ENCODE measurements around the gene ZBTB26. TPM values are rescaled to one million over a fixed set of nuclear protein-coding genes. Genes with fewer than 3 reads are reported as not detected.

ZBTB26 gene
- total RNA-seq, 1 experiment from 2014 or later = 7.8 TPM

DNA sequence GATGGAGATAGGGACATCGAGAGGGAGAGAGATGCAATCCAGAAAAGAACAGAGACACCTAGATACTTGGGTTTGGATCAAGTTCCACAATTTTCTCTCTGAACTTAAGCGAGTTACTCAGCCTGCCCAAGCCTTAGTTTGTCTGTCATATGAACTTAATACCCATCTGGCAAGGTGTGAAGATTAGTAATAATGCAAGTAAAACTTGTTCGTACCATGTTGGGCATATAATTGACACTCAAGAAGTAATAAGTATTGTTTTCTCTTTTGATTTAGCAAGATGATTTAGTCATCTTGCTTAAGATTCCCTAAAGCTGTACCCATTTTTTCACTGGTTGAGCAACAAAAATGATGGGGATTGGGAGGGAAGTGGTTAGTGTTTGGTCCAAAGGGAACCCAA is 17.0 kb upstream of the ZBTB26 start (continued):
- TF ChIP-seq PREB (CRISPR knock-in tag; IDR thresholded peaks at IDR 0.05; ENCODE audit: borderline replicate concordance) (no peak), ZNF671 (CRISPR knock-in tag; IDR thresholded peaks at IDR 0.05) (no peak), SP1 (CRISPR knock-in tag; conservative IDR thresholded peaks at IDR 0.05) (no peak), RELA (CRISPR knock-in tag; IDR thresholded peaks at IDR 0.05; ENCODE audit: borderline replicate concordance) (no peak)
- TF ChIP-seq, protein P1, sequence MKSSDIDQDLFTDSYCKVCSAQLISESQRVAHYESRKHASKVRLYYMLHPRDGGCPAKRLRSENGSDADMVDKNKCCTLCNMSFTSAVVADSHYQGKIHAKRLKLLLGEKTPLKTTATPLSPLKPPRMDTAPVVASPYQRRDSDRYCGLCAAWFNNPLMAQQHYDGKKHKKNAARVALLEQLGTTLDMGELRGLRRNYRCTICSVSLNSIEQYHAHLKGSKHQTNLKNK (CRISPR knock-in tag; IDR thresholded peaks at IDR 0.05) = no peak

- no peaks in the 10 kb centered on the region for H3K27me3 Mint-ChIP-seq (ENCODE audit: low read depth)
- POLR2A ChIA-PET = no interaction called here
- DNase-seq (ENCODE audit: low spot score) (no peak), ATAC-seq (no peak)
- H3K9me3 Mint-ChIP-seq = 0 out of 2 replicates have a peak, but pooled peaks cover 2% of the 10 kb centered on the region
- H3K27ac Mint-ChIP-seq = no peak overlapping the region
- no peak for TF ChIP-seq ZNF219 (CRISPR knock-in tag; IDR thresholded peaks at IDR 0.05; ENCODE audit: borderline replicate concordance)
- peaks cover 62% of the 10 kb centered on the region for H3K4me1 Mint-ChIP-seq
- H3K4me3 Mint-ChIP-seq = no peak overlapping the region
- no peaks in the 10 kb centered on the region for H3K36me3 Mint-ChIP-seq
- CTCF ChIA-PET = no interaction called here
Measured at GRCh38 chr9:122946461-122947005, 15.2 kb upstream of the ZBTB26 start.

GRCh38 chr9:122944960-122945888 is 13.9 kb upstream of the ZBTB26 start:
- CTCF ChIA-PET = no interaction called here
- DNase-seq (ENCODE audit: low spot score) (no peak), ATAC-seq (no peak)
- Mint-ChIP-seq H3K36me3 (no peaks in the 10 kb centered on the region), H3K27me3 (ENCODE audit: low read depth) (no peaks in the 10 kb centered on the region; the same call in 1 of the 2 replicates), H3K27ac (peak overlapping the region; percentile 89), H3K9me3 (0 out of 2 replicates have a peak, but pooled peaks cover 2% of the 10 kb centered on the region), H3K4me3 (no peak overlapping the region), H3K4me1 (peaks cover 53% of the 10 kb centered on the region)
- POLR2A ChIA-PET = interaction anchor here (0.6 kb wide), 1 partner anchor 30 kb away, joined by 5 read pairs; no protein-coding TSS in a partner anchor
- TF ChIP-seq MYBL2 (CRISPR knock-in tag; IDR thresholded peaks at IDR 0.05) = no peak
- TF ChIP-seq ZNF396 (CRISPR knock-in tag; IDR thresholded peaks at IDR 0.05; ENCODE audit: borderline replicate concordance) = no peak
- no peak for TF ChIP-seq MXD4 (CRISPR knock-in tag; IDR thresholded peaks at IDR 0.05; ENCODE audit: borderline replicate concordance)
- no peak for TF ChIP-seq ESRRA (CRISPR knock-in tag; IDR thresholded peaks at IDR 0.05; ENCODE audit: borderline replicate concordance)
- TF ChIP-seq, protein P2, sequence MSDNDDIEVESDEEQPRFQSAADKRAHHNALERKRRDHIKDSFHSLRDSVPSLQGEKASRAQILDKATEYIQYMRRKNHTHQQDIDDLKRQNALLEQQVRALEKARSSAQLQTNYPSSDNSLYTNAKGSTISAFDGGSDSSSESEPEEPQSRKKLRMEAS (CRISPR knock-in tag; IDR thresholded peaks at IDR 0.05) = no peak
- TF ChIP-seq ZNF232 (CRISPR knock-in tag; IDR thresholded peaks at IDR 0.05) = no peak
- TF ChIP-seq FOXP4 (CRISPR knock-in tag; IDR thresholded peaks at IDR 0.05) = no peak
- TF ChIP-seq NR3C1 (CRISPR knock-in tag; conservative IDR thresholded peaks at IDR 0.05; ENCODE audit: low read depth) = no peak
- TF ChIP-seq RORB (CRISPR knock-in tag; IDR thresholded peaks at IDR 0.05) = no peak
- TF ChIP-seq ETV6 (CRISPR knock-in tag; IDR thresholded peaks at IDR 0.05) = no peak
- TF ChIP-seq ZNF317 (CRISPR knock-in tag; IDR thresholded peaks at IDR 0.05; ENCODE audit: borderline replicate concordance, low read depth) = no peak
- no peak for TF ChIP-seq OVOL2 (CRISPR knock-in tag; IDR thresholded peaks at IDR 0.05; ENCODE audit: borderline replicate concordance)
- no peak for TF ChIP-seq TCF7 (CRISPR knock-in tag; IDR thresholded peaks at IDR 0.05; ENCODE audit: low read depth)
- no peak for TF ChIP-seq ZNF423 (CRISPR knock-in tag; IDR thresholded peaks at IDR 0.05)
- no peak for TF ChIP-seq PREB (CRISPR knock-in tag; IDR thresholded peaks at IDR 0.05; ENCODE audit: borderline replicate concordance)
- TF ChIP-seq, protein P3, sequence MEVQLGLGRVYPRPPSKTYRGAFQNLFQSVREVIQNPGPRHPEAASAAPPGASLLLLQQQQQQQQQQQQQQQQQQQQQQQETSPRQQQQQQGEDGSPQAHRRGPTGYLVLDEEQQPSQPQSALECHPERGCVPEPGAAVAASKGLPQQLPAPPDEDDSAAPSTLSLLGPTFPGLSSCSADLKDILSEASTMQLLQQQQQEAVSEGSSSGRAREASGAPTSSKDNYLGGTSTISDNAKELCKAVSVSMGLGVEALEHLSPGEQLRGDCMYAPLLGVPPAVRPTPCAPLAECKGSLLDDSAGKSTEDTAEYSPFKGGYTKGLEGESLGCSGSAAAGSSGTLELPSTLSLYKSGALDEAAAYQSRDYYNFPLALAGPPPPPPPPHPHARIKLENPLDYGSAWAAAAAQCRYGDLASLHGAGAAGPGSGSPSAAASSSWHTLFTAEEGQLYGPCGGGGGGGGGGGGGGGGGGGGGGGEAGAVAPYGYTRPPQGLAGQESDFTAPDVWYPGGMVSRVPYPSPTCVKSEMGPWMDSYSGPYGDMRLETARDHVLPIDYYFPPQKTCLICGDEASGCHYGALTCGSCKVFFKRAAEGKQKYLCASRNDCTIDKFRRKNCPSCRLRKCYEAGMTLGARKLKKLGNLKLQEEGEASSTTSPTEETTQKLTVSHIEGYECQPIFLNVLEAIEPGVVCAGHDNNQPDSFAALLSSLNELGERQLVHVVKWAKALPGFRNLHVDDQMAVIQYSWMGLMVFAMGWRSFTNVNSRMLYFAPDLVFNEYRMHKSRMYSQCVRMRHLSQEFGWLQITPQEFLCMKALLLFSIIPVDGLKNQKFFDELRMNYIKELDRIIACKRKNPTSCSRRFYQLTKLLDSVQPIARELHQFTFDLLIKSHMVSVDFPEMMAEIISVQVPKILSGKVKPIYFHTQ (CRISPR knock-in tag; IDR thresholded peaks at IDR 0.05) = no peak
- no peak for TF ChIP-seq ZNF219 (CRISPR knock-in tag; IDR thresholded peaks at IDR 0.05; ENCODE audit: borderline replicate concordance)
- TF ChIP-seq ZNF121 (CRISPR knock-in tag; IDR thresholded peaks at IDR 0.05) = no peak

All from WTC11 (cell line).